IPS-15b (cell line): ENCODE measurements around the gene TGM6.

Experiments
- H3K27me3 ChIP-seq: one replicate; pipeline ENCODE4 v1.6.1; 2013; ENCODE audit warnings: low read length; ENCODE audit not compliant: control insufficient read depth, insufficient read depth
- H3K36me3 ChIP-seq: one replicate; pipeline ENCODE4 v1.6.1; 2013; ENCODE audit warnings: low read length; ENCODE audit not compliant: control insufficient read depth, insufficient read depth
- H3K4me1 ChIP-seq: one replicate; pipeline ENCODE4 v1.6.1; 2013; ENCODE audit warnings: mild to moderate bottlenecking, low read length; ENCODE audit not compliant: control insufficient read depth, insufficient read depth
- H3K4me3 ChIP-seq: one replicate; pipeline ENCODE4 v1.5.1; 2013; ENCODE audit warnings: low read depth, low read length
- H3K9ac ChIP-seq: one replicate; pipeline ENCODE4 v1.6.1; 2013; ENCODE audit warnings: low read depth, mild to moderate bottlenecking, low read length
- H3K9me3 ChIP-seq: one replicate; pipeline ENCODE4 v1.6.1; 2013; ENCODE audit warnings: mild to moderate bottlenecking, low read length; ENCODE audit not compliant: control insufficient read depth, insufficient read depth

The TGM6 gene

DNA sequence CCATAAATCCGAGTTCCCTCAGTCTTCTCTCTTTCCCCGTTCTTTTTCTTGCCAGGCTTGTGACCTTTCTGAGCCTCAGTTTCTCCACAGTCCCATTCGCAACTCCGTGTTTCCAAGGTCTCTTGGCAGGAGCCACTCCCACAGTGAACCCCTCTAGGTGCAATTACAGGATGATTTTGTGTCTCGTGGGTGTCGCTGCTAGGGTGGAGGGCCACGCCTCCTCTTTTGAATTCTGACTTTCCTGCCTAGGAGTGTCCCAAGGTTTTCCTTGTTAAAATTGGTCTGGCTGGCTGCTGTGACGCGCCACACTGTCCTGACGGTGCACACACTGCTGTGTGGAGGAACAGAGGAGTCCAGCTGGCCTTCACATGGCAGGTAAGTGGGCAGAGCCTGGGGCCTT lies at the start of gene TGM6:
Gene TGM6 (plus strand): TSS at position 301 of the 400 bp plus-strand sequence. CDS start 68 bp downstream, at position 369.
- no peak within 1 kb of the TSS for H3K9ac ChIP-seq

GRCh38 chr20:2331106-2331505 lies 49.6 kb upstream of the TGM6 start:
- no peaks in the 10 kb centered on the region for H3K9me3 ChIP-seq

More for the DNA sequence above, at the start of gene TGM6:
- Histone ChIP-seq H3K4me1 (peaks cover 2% of the 10 kb centered on the region), H3K27me3 (no peaks in the 10 kb centered on the region), H3K36me3 (peaks cover 3% of the 10 kb centered on the region), H3K4me3 (no peak within 1 kb of the TSS), H3K9me3 (no peaks in the 10 kb centered on the region)

DNA sequence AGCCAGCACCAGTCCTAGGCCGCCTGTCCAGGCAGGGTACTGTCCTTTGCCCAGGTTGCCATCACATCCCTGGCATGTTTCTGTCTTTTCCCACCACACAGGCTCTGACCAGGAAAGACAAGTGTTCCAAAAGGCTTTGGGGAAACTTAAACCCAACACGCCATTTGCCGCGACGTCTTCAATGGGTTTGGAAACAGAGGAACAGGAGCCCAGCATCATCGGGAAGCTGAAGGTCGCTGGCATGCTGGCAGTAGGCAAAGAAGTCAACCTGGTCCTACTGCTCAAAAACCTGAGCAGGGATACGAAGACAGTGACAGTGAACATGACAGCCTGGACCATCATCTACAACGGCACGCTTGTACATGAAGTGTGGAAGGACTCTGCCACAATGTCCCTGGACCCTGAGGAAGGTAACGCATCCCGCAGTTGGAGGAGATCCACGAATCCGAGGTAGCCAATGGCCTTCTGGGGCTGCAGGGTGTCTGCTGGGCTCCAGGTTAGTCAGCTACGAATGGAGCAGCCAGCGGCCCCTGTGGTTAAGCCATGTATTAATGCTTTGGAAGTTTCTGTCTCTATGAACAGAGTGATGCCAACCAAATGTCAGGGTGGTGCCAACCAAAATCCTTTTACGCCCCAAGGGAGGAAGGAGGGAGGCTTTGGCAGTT lies 48.7 kb upstream of the TGM6 start:
- H3K36me3 ChIP-seq, result no peaks in the 10 kb centered on the region
- no peak overlapping the region for H3K4me3 ChIP-seq
- peaks cover 4% of the 10 kb centered on the region for H3K4me1 ChIP-seq
- H3K9me3 ChIP-seq, result no peaks in the 10 kb centered on the region
- no peak overlapping the region for H3K9ac ChIP-seq
- no peaks in the 10 kb centered on the region for H3K27me3 ChIP-seq

More at GRCh38 chr20:2331106-2331505, 49.6 kb upstream of the TGM6 start:
- Histone ChIP-seq H3K36me3 (no peaks in the 10 kb centered on the region), H3K4me3 (no peak overlapping the region), H3K9ac (no peak overlapping the region), H3K4me1 (peaks cover 4% of the 10 kb centered on the region), H3K27me3 (no peaks in the 10 kb centered on the region)

DNA sequence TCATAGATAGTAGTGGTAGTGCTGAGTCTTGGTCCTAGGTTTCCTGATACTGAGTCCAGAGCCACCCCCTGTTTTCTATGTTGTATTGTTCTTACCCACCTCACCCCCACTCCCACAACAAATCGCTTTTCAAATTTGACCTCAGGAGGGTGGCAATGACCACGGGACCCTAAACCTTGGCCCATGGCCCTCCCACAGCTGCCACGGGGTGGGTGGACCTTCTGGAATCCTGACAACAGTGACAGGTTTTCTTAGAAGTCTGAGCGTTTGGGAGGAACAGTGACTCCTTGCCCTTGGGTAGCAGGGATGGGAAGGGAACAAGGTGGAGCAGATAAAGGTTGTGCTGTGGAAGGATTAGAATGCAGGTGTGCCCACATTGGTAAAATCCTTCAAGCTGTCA lies 48.0 kb upstream of the TGM6 start:
- Histone ChIP-seq H3K4me3 (no peak overlapping the region), H3K27me3 (no peaks in the 10 kb centered on the region), H3K4me1 (peaks cover 4% of the 10 kb centered on the region), H3K36me3 (no peaks in the 10 kb centered on the region), H3K9me3 (no peaks in the 10 kb centered on the region), H3K9ac (no peak overlapping the region)

DNA sequence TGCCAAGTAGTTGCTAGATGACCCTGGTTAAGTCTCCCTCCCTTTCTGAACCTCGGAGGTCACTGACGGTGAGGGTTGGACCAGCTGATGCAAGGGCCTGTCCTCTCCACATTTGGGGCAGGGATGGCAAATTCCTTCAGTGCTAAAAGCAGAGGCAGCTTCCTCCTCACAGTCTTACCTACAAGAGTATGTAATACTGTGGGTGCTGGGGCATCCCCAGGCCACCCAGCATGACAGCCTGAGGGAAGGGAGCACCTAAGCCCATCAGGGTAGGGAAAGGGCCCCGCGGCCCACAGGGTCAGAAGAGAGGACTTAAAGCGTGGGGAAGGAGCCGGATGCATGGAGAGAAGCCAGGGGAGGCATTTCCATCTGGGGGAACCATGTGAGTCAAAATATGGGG lies 46.9 kb upstream of the TGM6 start:
- no peaks in the 10 kb centered on the region for H3K27me3 ChIP-seq
- H3K9ac ChIP-seq, result no peak overlapping the region

GRCh38 chr20:2335096-2335870 lies 45.4 kb upstream of the TGM6 start:
- Histone ChIP-seq H3K4me3 (no peak overlapping the region), H3K36me3 (no peaks in the 10 kb centered on the region), H3K9me3 (no peaks in the 10 kb centered on the region), H3K4me1 (peaks cover 1% of the 10 kb centered on the region), H3K9ac (no peak overlapping the region), H3K27me3 (no peaks in the 10 kb centered on the region)

More for the DNA sequence above, 46.9 kb upstream of the TGM6 start:
- Histone ChIP-seq H3K36me3 (no peaks in the 10 kb centered on the region), H3K9me3 (no peaks in the 10 kb centered on the region), H3K4me1 (peaks cover 4% of the 10 kb centered on the region), H3K4me3 (no peak overlapping the region)

GRCh38 chr20:2336471-2336870 lies 44.2 kb upstream of the TGM6 start:
- Histone ChIP-seq H3K4me1 (no peaks in the 10 kb centered on the region), H3K9me3 (no peaks in the 10 kb centered on the region), H3K4me3 (no peak overlapping the region), H3K27me3 (no peaks in the 10 kb centered on the region), H3K36me3 (no peaks in the 10 kb centered on the region), H3K9ac (no peak overlapping the region)

DNA sequence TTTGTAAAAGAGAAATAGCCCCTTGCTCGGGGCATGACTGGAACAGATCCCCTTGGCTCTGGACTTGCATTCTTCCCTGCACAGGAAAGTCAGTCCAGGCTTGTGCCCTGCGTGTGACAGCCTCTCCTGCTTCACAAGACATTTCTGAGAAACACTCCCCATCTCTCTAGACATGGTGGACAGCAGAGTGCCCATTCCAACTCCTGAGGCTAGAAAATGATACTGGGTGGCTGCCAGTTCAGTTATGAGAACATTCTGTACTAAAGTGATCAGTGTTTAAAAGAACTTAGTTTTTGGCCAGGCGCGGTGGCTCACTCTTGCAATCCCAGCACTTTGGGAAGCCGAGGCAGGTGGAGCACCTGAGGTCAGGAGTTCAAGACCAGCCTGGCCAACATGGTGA lies 43.6 kb upstream of the TGM6 start:
- Histone ChIP-seq H3K9ac (no peak overlapping the region), H3K9me3 (no peaks in the 10 kb centered on the region), H3K4me1 (no peaks in the 10 kb centered on the region), H3K4me3 (no peak overlapping the region), H3K36me3 (no peaks in the 10 kb centered on the region), H3K27me3 (no peaks in the 10 kb centered on the region)

DNA sequence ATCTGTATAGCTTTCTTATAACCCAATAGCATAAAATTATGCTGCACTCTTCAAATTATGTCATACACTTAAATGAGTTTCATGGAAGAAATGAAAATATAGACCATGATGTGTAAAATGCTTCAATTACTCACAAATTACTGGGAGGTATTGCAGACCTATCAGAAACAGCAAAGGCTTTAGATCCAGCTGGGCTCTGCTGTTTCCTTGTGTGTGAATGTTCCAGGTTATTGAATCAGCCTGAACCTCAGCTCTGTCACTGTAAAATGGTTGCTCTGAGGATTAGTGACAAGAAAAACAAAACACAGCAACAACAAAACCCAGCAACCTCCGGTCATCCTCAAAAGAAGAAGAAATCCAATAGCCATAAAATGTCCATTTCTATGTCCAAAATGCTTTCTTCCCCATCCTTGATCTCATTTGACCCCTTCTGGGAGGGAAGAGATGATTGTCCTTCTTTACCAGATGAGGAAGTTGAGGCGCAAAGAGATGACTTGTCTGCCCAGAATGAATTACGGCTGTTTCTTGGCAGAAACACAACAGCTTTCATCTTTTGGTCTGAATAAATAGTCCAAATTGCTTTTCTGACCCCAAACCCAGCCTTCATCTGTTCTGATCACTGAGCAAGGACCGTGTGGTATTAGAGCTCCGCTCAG lies 42.2 kb upstream of the TGM6 start:
- Histone ChIP-seq H3K4me3 (no peak overlapping the region), H3K4me1 (no peaks in the 10 kb centered on the region), H3K36me3 (no peaks in the 10 kb centered on the region)

DNA sequence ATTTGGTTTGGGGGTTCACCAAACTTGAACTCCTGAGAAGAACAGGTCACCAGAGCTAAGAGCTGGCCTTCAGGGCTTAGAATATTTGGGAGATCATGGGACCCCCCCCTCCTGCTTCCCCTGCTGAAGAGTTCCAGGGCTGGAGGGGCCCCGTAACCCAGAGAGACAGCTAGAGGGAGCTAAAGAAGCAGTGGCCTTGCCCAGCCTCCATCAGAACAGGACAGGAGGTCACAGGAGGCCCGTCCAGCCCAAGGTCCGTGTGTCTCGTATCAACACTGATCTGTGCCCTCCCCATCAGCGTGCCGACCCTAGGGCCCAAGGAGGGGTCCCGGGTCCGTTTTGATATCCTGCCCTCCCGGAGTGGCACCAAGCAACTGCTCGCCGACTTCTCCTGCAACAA lies 40.6 kb upstream of the TGM6 start:
- H3K9ac ChIP-seq, result no peak overlapping the region

More for the DNA sequence above, 42.2 kb upstream of the TGM6 start:
- Histone ChIP-seq H3K27me3 (no peaks in the 10 kb centered on the region), H3K9me3 (no peaks in the 10 kb centered on the region), H3K9ac (no peak overlapping the region)

DNA sequence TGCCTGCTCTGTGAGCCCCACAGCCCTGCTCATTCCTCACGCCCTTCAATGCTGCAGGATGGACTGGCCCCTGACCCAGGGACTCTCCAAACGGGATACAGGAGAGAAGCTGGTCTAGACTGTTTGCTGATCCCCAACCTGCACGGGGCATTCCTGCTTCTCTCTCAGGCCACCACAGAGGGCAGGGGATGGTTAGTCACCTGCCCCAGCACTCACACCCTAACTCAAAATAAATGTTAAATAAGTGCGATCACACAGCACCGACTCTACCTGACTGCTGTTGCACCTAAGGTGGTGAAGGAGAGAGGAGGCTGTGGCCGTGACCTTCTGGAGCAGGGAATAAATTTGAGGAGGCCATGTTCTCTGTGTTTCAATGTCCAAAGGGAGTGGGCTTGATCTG lies 39.9 kb upstream of the TGM6 start:
- Histone ChIP-seq H3K4me3 (no peak overlapping the region), H3K27me3 (no peaks in the 10 kb centered on the region), H3K9me3 (no peaks in the 10 kb centered on the region), H3K36me3 (no peaks in the 10 kb centered on the region), H3K9ac (no peak overlapping the region), H3K4me1 (no peaks in the 10 kb centered on the region)

More for the DNA sequence above, 40.6 kb upstream of the TGM6 start:
- no peak overlapping the region for H3K4me3 ChIP-seq
- no peaks in the 10 kb centered on the region for H3K27me3 ChIP-seq
- no peaks in the 10 kb centered on the region for H3K4me1 ChIP-seq
- no peaks in the 10 kb centered on the region for H3K36me3 ChIP-seq
- H3K9me3 ChIP-seq, result no peaks in the 10 kb centered on the region
